ENCODE measurements around the gene EPYC. TPM values are rescaled to one million over a fixed set of nuclear protein-coding genes. Genes with fewer than 3 reads are reported as not detected.

The EPYC gene
- total RNA-seq, 3 donors from 2014 or later, result not detected

DNA sequence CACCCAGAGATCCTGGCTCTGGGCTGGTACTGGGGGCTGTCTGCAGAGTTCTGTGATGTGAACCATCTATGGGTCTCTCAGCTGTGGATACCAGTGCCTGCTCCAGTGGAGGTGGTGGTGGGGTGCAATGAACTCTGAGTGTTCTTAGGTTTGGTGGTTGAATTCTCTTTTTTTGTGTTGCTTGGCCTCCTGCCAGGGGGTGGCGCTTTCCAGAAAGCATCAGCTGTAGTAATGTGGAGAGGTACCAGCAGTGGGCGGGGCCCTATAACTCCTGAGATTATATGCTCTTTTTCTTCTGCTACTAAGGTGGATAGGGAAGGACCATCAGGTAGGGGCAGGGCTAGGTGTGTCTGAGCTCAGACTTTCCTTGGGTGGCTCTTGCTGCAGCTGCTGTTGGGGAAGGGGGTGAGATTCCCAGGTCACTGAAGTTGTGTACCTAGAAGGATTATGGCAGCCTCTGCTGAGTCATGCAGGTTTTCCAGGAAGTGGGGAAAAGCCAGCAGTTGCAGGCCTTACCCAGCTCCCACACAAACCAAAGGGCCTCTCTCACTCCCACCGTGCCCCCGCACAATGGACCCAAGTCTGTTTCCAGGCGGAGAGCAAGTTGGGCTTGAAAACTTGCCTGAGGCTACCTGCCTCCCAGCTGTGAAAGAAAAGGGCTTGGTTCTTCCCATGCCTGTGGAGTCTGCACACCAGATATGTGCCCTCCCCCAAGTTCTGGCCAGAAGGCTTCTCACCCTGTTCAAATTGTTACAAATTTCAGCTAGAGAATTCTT is 68.4 kb downstream of the EPYC start:
- Histone ChIP-seq H3K27ac (no peak overlapping the region), H3K36me3 (no peaks in the 10 kb centered on the region), H3K4me1 (no peaks in the 10 kb centered on the region), H3K4me3 (no peak overlapping the region), H3K27me3 (no peaks in the 10 kb centered on the region), H3K9me3 (no peaks in the 10 kb centered on the region)
- no peak for DNase-seq (ENCODE audit: low spot score in 2 of 2)
- TF ChIP-seq POLR2AphosphoS5 (IDR thresholded peaks at IDR 0.05), result no peak
- TF ChIP-seq, protein P1, sequence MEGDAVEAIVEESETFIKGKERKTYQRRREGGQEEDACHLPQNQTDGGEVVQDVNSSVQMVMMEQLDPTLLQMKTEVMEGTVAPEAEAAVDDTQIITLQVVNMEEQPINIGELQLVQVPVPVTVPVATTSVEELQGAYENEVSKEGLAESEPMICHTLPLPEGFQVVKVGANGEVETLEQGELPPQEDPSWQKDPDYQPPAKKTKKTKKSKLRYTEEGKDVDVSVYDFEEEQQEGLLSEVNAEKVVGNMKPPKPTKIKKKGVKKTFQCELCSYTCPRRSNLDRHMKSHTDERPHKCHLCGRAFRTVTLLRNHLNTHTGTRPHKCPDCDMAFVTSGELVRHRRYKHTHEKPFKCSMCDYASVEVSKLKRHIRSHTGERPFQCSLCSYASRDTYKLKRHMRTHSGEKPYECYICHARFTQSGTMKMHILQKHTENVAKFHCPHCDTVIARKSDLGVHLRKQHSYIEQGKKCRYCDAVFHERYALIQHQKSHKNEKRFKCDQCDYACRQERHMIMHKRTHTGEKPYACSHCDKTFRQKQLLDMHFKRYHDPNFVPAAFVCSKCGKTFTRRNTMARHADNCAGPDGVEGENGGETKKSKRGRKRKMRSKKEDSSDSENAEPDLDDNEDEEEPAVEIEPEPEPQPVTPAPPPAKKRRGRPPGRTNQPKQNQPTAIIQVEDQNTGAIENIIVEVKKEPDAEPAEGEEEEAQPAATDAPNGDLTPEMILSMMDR (IDR thresholded peaks at IDR 0.05), result no peak
- TF ChIP-seq POLR2A (IDR thresholded peaks at IDR 0.05), result no peak
- intact Hi-C loops (cut with DNase I; ENCODE audit: low total_unique reads), result loop anchor here (2.0 kb wide), 1 partner anchor 46 kb away; no protein-coding TSS in a partner anchor

- Histone ChIP-seq H3K4me1 (no peaks in the 10 kb centered on the region), H3K4me3 (no peak overlapping the region), H3K36me3 (no peaks in the 10 kb centered on the region), H3K27me3 (no peaks in the 10 kb centered on the region), H3K27ac (no peak overlapping the region), H3K9me3 (peaks cover 14 to 19% of the 10 kb centered on the region in 2 donors)
- intact Hi-C loops (cut with DNase I; ENCODE audit: low total_unique reads), result no loop called here
- no peak for TF ChIP-seq POLR2A (IDR thresholded peaks at IDR 0.05)
- TF ChIP-seq POLR2AphosphoS5 (IDR thresholded peaks at IDR 0.05), result no peak
- DNase-seq (ENCODE audit: low spot score in 2 of 2), result no peak
Measured at GRCh38 chr12:90925562-90925961, 79.2 kb downstream of the EPYC start.

- no peak overlapping the region for H3K27ac ChIP-seq
- intact Hi-C loops (cut with DNase I; ENCODE audit: low total_unique reads), result no loop called here
- H3K4me1 ChIP-seq, result no peaks in the 10 kb centered on the region
- no peaks in the 10 kb centered on the region for H3K36me3 ChIP-seq
- H3K27me3 ChIP-seq, result no peaks in the 10 kb centered on the region
- DNase-seq (ENCODE audit: low spot score in 2 of 2), result no peak
- H3K9me3 ChIP-seq, result peaks cover 10% of the 10 kb centered on the region in 2 donors
- no peak for TF ChIP-seq POLR2A (IDR thresholded peaks at IDR 0.05)
- TF ChIP-seq, protein P1 (IDR thresholded peaks at IDR 0.05), result no peak
- no peak for TF ChIP-seq POLR2AphosphoS5 (IDR thresholded peaks at IDR 0.05)
- no peak overlapping the region for H3K4me3 ChIP-seq
Measured at GRCh38 chr12:90924406-90924805, 80.4 kb downstream of the EPYC start.

DNA sequence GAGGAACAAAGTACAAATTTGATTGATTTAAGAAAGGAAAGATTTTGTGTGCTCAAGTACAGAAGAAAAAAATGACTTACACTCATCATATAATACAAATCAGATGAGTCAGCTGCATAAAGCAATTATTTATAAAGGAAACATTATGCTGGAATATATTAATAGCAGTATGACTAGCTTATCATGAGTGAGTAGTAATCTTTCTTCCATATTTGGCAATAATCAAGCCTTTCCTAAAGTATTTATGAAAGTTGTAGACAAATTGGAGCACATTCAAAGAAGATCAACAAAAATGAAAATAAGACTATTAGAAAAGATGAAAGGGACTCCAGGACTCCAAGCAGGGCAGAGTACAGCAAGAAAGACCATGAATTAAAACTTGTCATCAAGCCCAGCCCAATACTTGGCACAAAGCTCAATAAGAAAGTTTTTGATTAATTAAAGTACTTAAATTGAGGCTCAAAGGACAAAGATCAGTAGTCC is 82.6 kb downstream of the EPYC start:
- no peak for DNase-seq (ENCODE audit: low spot score in 2 of 2)
- Histone ChIP-seq H3K36me3 (no peaks in the 10 kb centered on the region), H3K27ac (no peak overlapping the region), H3K4me3 (no peak overlapping the region), H3K9me3 (no peaks in the 10 kb centered on the region), H3K27me3 (no peaks in the 10 kb centered on the region), H3K4me1 (no peaks in the 10 kb centered on the region)
- intact Hi-C loops (cut with DNase I; ENCODE audit: low total_unique reads), result no loop called here
- no peak for TF ChIP-seq POLR2A (IDR thresholded peaks at IDR 0.05)
- TF ChIP-seq POLR2AphosphoS5 (IDR thresholded peaks at IDR 0.05), result no peak
- TF ChIP-seq, protein P1 (IDR thresholded peaks at IDR 0.05), result no peak

- TF ChIP-seq POLR2A (IDR thresholded peaks at IDR 0.05) (no peak), POLR2AphosphoS5 (IDR thresholded peaks at IDR 0.05) (no peak)
- TF ChIP-seq, protein P1 (IDR thresholded peaks at IDR 0.05), result no peak
Measured at GRCh38 chr12:90921536-90921935, 83.2 kb downstream of the EPYC start.

More at GRCh38 chr12:90921536-90921935, 83.2 kb downstream of the EPYC start:
- Histone ChIP-seq H3K27ac (no peak overlapping the region), H3K4me3 (no peak overlapping the region), H3K27me3 (no peaks in the 10 kb centered on the region), H3K36me3 (no peaks in the 10 kb centered on the region), H3K4me1 (no peaks in the 10 kb centered on the region), H3K9me3 (no peaks in the 10 kb centered on the region)
- DNase-seq (ENCODE audit: low spot score in 2 of 2), result no peak
- intact Hi-C loops (cut with DNase I; ENCODE audit: low total_unique reads), result no loop called here

Measured in breast epithelium (tissue), 4 donors.